Measurements from ENCODE around the gene THEM4.

Gene THEM4

GRCh38 chr1:151912973-151913372 lies 3.7 kb upstream of the THEM4 start:
- TF ChIP-seq CTCF (IDR thresholded peaks at IDR 0.05), result no peak

GRCh38 chr1:151908228-151908691 lies 1.1 kb downstream of the THEM4 start:
- TF ChIP-seq CTCF (IDR thresholded peaks at IDR 0.05), result peak; percentile 66

GRCh38 chr1:151907363-151908139 lies 1.8 kb downstream of the THEM4 start:
- TF ChIP-seq CTCF (IDR thresholded peaks at IDR 0.05), result no peak

GRCh38 chr1:151905070-151905442 lies 4.3 kb downstream of the THEM4 start:
- TF ChIP-seq CTCF (IDR thresholded peaks at IDR 0.05), result no peak

GRCh38 chr1:151902858-151903257 lies 6.5 kb downstream of the THEM4 start:
- TF ChIP-seq CTCF (IDR thresholded peaks at IDR 0.05), result no peak

GRCh38 chr1:151898519-151898991 lies 10.8 kb downstream of the THEM4 start:
- no peak for TF ChIP-seq CTCF (IDR thresholded peaks at IDR 0.05)

GRCh38 chr1:151897991-151898431 lies 11.3 kb downstream of the THEM4 start:
- no peak for TF ChIP-seq CTCF (IDR thresholded peaks at IDR 0.05)
